HepG2 (cell line): ENCODE measurements around the gene PRKAR1B. TPM values are rescaled to one million over a fixed set of nuclear protein-coding genes. Genes with fewer than 3 reads are reported as not detected.

ENCODE experiments used
- ATAC-seq: fragments of 200-7000 bp; cut with Tn5 transposase; 3 replicates; pipeline ENCODE4 v1.9.1; 2020; ENCODE audit warnings: mild to moderate bottlenecking, moderate library complexity
- BruUV-seq: library from RNA; stranded (reverse); fragments of 400-500 nt; replicated peaks from 2 replicates; lab custom pipeline; 2021; lab: Mats Ljungman, UMichigan
- CTCF ChIA-PET: fragments of 300-600 bp; formaldehyde crosslinking; extraction: SDS; loops from one replicate; lab custom pipeline; 2021; ENCODE audit warnings: low total read pairs, inconsistent platforms, low intra/inter-chr PET ratio; lab: Yijun Ruan, JAX
- POLR2A ChIA-PET: fragments of 350-600 bp; sonication (Branson Sonifier 250); formaldehyde crosslinking; loops from one replicate; lab custom pipeline; 2020; ENCODE audit warnings: antibody characterized with exemption, inconsistent platforms; lab: Yijun Ruan, JAX
- DNase-seq: peaks from one replicate; pipeline ENCODE4 v3.0.0-alpha.2; 2015; ENCODE audit warnings: low spot score
- FAIRE-seq: peaks from 3 replicates; lab custom pipeline; 2011; peaks lifted over from hg19 to GRCh38; lab: Jason Lieb, UNC
- H2AFZ ChIP-seq: one replicate; pipeline ENCODE4 v1.6.1; 2011; ENCODE audit warnings: low read length, inconsistent platforms
- H3K27ac ChIP-seq: fragments of 300-600 bp; 3 replicates; pipeline ENCODE4 v1.8.0; 2011; ENCODE audit warnings: mixed run types, mild to moderate bottlenecking, mixed read lengths, low read length, inconsistent platforms; ENCODE audit not compliant: insufficient read depth; ENCODE audit errors: extremely low read length
- H3K27me3 ChIP-seq, 2 experiments: fragments of 200-600 bp in 1 of 2; 2 replicates in 1 of 2; 3 replicates in 1 of 2; pipeline versions ENCODE4 v1.6.0 to v1.8.0; 2011; ENCODE audit warnings: low read length in 2 of 2, mild to moderate bottlenecking in 2 of 2, moderate library complexity in 2 of 2, inconsistent platforms in 1 of 2; ENCODE audit not compliant: insufficient read depth in 2 of 2, control insufficient read depth in 1 of 2
- H3K36me3 ChIP-seq, 2 experiments: fragments of 200-600 bp in 1 of 2; replicated peaks in 1 of 2; 2 replicates in 1 of 2; 3 replicates in 1 of 2; pipeline versions ENCODE4 v1.5.1 to v1.8.0; 2011; ENCODE audit warnings: low read length in 2 of 2, inconsistent platforms in 1 of 2; ENCODE audit not compliant: insufficient read depth in 2 of 2, control insufficient read depth in 1 of 2
- H3K4me1 ChIP-seq: 2 replicates; pipeline ENCODE4 v1.5.1; 2012; ENCODE audit warnings: low read length, inconsistent platforms; ENCODE audit not compliant: insufficient read depth
- H3K4me2 ChIP-seq: 2 replicates; pipeline ENCODE4 v1.6.0; 2011; ENCODE audit warnings: low read depth, low read length, inconsistent platforms
- H3K4me3 ChIP-seq, 3 experiments: fragments of 200-600 bp in 1 of 3; sonication (generic), shearing (Covaris generic) in 1 of 3; replicated peaks in 1 of 3; 2 replicates each; pipeline ENCODE4 v1.5.1; 2011 to 2016; ENCODE audit warnings: low read length in 3 of 3, inconsistent platforms in 2 of 3, low read depth in 2 of 3, mild to moderate bottlenecking in 2 of 3, control low read depth in 1 of 3, mixed read lengths in 1 of 3; ENCODE audit not compliant: insufficient read depth in 1 of 3
- H3K79me2 ChIP-seq: one replicate; pipeline ENCODE4 v1.6.1; 2011; ENCODE audit warnings: low read length, inconsistent platforms; ENCODE audit not compliant: insufficient read depth
- H3K9ac ChIP-seq: 2 replicates; pipeline ENCODE4 v1.6.0; 2011; ENCODE audit warnings: mild to moderate bottlenecking, low read depth, low read length, inconsistent platforms; ENCODE audit not compliant: insufficient read depth
- H3K9me3 ChIP-seq: 2 replicates; pipeline ENCODE4 v1.5.1; 2012; ENCODE audit warnings: mild to moderate bottlenecking, low read length
- H4K20me1 ChIP-seq: 2 replicates; pipeline ENCODE4 v1.6.0; 2011; ENCODE audit warnings: inconsistent platforms, mild to moderate bottlenecking, low read length, moderate library complexity; ENCODE audit not compliant: insufficient read depth
- CENPT ChIP-seq: sonication (generic); formaldehyde crosslinking; IDR thresholded peaks from 2 replicates; pipeline ENCODE4 v1.8.0; 2022; ENCODE audit warnings: low read depth, mild to moderate bottlenecking, moderate library complexity, missing genetic modification reagents
- GABPB1 ChIP-seq: IDR thresholded peaks from 2 replicates; pipeline ENCODE4 v1.6.1; 2016; ENCODE audit warnings: mild to moderate bottlenecking, missing genetic modification reagents, moderate library complexity, missing compliant biosample characterization
- HOXA9 ChIP-seq: sonication (generic); formaldehyde crosslinking; IDR thresholded peaks from 2 replicates; pipeline ENCODE4 v1.8.1; 2022; ENCODE audit warnings: missing genetic modification reagents, mild to moderate bottlenecking, moderate library complexity, borderline replicate concordance
- NFIC ChIP-seq: IDR thresholded peaks from 2 replicates; pipeline ENCODE4 v1.6.1; 2012; ENCODE audit warnings: mild to moderate bottlenecking, low read length, inconsistent platforms
- NFRKB ChIP-seq: fragments of 450-650 bp; IDR thresholded peaks from 2 replicates; pipeline ENCODE4 v1.6.1; 2017
- NONO ChIP-seq, 2 experiments: fragments of 450-650 bp in 1 of 2; sonication (generic) in 1 of 2; formaldehyde crosslinking in 1 of 2; IDR thresholded peaks in 1 of 2; conservative IDR thresholded peaks in 1 of 2; 2 replicates each; pipeline versions ENCODE4 v1.6.1 to v1.8.0; 2017 to 2022; ENCODE audit warnings: mild to moderate bottlenecking in 1 of 2, missing genetic modification reagents in 1 of 2, moderate library complexity in 1 of 2
- PCBP2 ChIP-seq: fragments of 200-400 bp; formaldehyde crosslinking; optimal IDR thresholded peaks from 2 replicates; pipeline ENCODE3; 2018; ENCODE audit warnings: low read length, low read depth; ENCODE audit not compliant: poor library complexity, severe bottlenecking
- RBFOX2 ChIP-seq: fragments of 200-400 bp; formaldehyde crosslinking; IDR thresholded peaks from 2 replicates; pipeline ENCODE4 v1.6.1; 2017; ENCODE audit warnings: low read depth, mild to moderate bottlenecking, low read length
- RELA ChIP-seq: sonication (generic); formaldehyde crosslinking; IDR thresholded peaks from 2 replicates; pipeline ENCODE4 v1.4.0; 2020; ENCODE audit warnings: missing genetic modification reagents
- RFXAP ChIP-seq: sonication (generic); formaldehyde crosslinking; IDR thresholded peaks from 2 replicates; pipeline ENCODE4 v1.4.0; 2020; ENCODE audit warnings: missing genetic modification reagents, borderline replicate concordance
- SMARCE1 ChIP-seq: fragments of 450-650 bp; IDR thresholded peaks from 2 replicates; pipeline ENCODE4 v1.6.1; 2017; ENCODE audit warnings: borderline replicate concordance
- SSRP1 ChIP-seq: IDR thresholded peaks from 2 replicates; pipeline ENCODE4 v1.6.1; 2016; ENCODE audit warnings: control low read depth
- TARDBP ChIP-seq: sonication (generic); formaldehyde crosslinking; IDR thresholded peaks from 2 replicates; pipeline ENCODE4 v1.8.0; 2022; ENCODE audit warnings: mild to moderate bottlenecking, missing genetic modification reagents
- TCF7L2 ChIP-seq: IDR thresholded peaks from 2 replicates; pipeline ENCODE4 v1.6.1; 2011; ENCODE audit warnings: mild to moderate bottlenecking, low read depth, low read length, moderate library complexity
- TP53 ChIP-seq: sonication (generic); formaldehyde crosslinking; conservative IDR thresholded peaks from 2 replicates; pipeline ENCODE4 v1.4.0; 2020; ENCODE audit warnings: missing genetic modification reagents
- YY1 ChIP-seq: IDR thresholded peaks from 2 replicates; pipeline ENCODE4 v1.6.1; 2011; ENCODE audit warnings: low read length, low read depth, moderate library complexity, mild to moderate bottlenecking; ENCODE audit not compliant: insufficient read depth, insufficient replicate concordance
- ZNF446 ChIP-seq: sonication (generic); formaldehyde crosslinking; IDR thresholded peaks from 2 replicates; pipeline ENCODE4 v1.5.0; 2020; ENCODE audit warnings: mild to moderate bottlenecking, missing genetic modification reagents
- WGBS: methylation state at CpG from one replicate; pipeline ENCODE4 v1.1.6; 2017; ENCODE audit warnings: low lambda C conversion rate; 5-methylcytosine and 5-hydroxymethylcytosine counted together
- in situ Hi-C: cut with HindIII; loops from 2 replicates; pipeline ENCODE4 v1.10.0; 2017; ENCODE audit warnings: low pct_unique_long_range_greater_than_20kb; ENCODE audit not compliant: extremely low pct_ligation_motif_present
- intact Hi-C: fragments of 100-400 bp; cut with micrococcal nuclease; formaldehyde crosslinking; loops from one replicate; pipeline ENCODE4 v1.10.0; 2022; ENCODE audit not compliant: unreplicated experiment
- polyA plus RNA-seq, 8 experiments: library from polyadenylated mRNA; depleted of rRNA in 3 of 8; stranded (reverse) in 7 of 8; unstranded in 1 of 8; fragments of >200 nt; fragmentation: Illumina TruSeq in 4 of 8; extraction: Trizol in 4 of 8; gene quantifications; 2 replicates each; pipeline versions ENCODE4 v1.2.1 to v1.2.3, GENCODE V29; 2011 to 2016; ENCODE audit warnings: low read depth in 4 of 8, missing spikeins in 1 of 8, mixed read lengths in 1 of 8; ENCODE audit not compliant: insufficient read depth in 1 of 8
- total RNA-seq, 5 experiments: library from RNA; depleted of rRNA; stranded (reverse); fragments of >200 nt; fragmentation: Illumina TruSeq; extraction: Trizol; gene quantifications; 2 replicates each; pipeline ENCODE4 v1.2.3, GENCODE V29; 2016; ENCODE audit warnings: low read depth in 1 of 5
- TF ChIP-seq, protein P1 (sequence below): sonication (generic); formaldehyde crosslinking; IDR thresholded peaks from 2 replicates; pipeline ENCODE4 v1.4.0; 2020; ENCODE audit warnings: missing genetic modification reagents, borderline replicate concordance
- TF ChIP-seq, protein P2 (sequence below): IDR thresholded peaks from 2 replicates; pipeline ENCODE4 v1.6.1; 2012; ENCODE audit warnings: inconsistent platforms

The PRKAR1B gene
- total and polyA plus RNA-seq, 2 of the 13 experiments (the other 11 are each of a cell fraction or from before 2014, with no cell fraction given): 7.9 to 28.2 TPM

DNA sequence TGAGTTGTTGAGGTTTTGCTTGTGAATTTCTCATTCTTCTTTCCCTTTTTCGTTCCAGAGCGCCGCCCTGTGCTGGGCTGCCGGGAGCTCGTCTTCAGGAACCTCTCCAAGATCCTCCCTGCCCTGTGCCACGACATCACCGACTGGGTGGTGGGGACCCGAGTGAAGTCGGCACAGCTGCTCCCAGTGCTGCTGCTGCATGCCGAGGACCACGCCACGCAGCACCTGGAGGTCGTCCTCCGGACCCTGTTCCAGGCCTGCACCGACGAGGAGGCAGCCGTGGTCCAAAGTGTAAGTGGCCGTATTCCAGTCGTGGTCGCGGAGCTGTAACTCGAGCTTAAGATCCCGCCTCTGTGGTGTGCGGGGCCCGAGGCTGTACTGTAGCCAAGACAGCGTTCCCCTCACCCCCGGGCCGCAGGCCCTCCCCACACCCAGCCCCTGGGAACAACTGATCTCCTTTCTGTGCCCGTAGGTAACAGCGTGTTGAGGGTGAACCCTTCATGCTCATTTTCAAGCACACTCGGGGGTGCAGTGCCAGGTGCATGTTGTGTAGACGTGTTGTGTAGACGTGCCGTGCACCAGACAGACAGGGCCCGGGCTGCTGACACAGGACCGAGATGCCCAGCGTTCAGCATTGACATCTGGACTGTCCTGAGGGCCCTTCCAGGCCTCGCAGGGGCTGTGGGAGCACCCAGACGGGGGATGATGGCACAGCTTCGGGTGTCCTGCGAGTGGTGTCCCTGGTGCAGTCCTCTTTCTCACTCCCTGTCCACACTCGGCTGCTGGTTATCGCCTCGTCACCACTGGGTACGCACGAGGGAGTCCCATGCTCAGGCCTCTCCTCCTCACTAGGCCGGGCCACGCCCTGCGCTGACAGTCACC lies 27.7 kb upstream of the PRKAR1B start (continued):
- TF ChIP-seq, protein P1, sequence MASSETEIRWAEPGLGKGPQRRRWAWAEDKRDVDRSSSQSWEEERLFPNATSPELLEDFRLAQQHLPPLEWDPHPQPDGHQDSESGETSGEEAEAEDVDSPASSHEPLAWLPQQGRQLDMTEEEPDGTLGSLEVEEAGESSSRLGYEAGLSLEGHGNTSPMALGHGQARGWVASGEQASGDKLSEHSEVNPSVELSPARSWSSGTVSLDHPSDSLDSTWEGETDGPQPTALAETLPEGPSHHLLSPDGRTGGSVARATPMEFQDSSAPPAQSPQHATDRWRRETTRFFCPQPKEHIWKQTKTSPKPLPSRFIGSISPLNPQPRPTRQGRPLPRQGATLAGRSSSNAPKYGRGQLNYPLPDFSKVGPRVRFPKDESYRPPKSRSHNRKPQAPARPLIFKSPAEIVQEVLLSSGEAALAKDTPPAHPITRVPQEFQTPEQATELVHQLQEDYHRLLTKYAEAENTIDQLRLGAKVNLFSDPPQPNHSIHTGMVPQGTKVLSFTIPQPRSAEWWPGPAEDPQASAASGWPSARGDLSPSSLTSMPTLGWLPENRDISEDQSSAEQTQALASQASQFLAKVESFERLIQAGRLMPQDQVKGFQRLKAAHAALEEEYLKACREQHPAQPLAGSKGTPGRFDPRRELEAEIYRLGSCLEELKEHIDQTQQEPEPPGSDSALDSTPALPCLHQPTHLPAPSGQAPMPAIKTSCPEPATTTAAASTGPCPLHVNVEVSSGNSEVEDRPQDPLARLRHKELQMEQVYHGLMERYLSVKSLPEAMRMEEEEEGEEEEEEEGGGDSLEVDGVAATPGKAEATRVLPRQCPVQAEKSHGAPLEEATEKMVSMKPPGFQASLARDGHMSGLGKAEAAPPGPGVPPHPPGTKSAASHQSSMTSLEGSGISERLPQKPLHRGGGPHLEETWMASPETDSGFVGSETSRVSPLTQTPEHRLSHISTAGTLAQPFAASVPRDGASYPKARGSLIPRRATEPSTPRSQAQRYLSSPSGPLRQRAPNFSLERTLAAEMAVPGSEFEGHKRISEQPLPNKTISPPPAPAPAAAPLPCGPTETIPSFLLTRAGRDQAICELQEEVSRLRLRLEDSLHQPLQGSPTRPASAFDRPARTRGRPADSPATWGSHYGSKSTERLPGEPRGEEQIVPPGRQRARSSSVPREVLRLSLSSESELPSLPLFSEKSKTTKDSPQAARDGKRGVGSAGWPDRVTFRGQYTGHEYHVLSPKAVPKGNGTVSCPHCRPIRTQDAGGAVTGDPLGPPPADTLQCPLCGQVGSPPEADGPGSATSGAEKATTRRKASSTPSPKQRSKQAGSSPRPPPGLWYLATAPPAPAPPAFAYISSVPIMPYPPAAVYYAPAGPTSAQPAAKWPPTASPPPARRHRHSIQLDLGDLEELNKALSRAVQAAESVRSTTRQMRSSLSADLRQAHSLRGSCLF: no peak
- TF ChIP-seq TCF7L2 (no peak), GABPB1 (CRISPR knock-in tag) (no peak), CENPT (CRISPR knock-in tag) (no peak)

DNA sequence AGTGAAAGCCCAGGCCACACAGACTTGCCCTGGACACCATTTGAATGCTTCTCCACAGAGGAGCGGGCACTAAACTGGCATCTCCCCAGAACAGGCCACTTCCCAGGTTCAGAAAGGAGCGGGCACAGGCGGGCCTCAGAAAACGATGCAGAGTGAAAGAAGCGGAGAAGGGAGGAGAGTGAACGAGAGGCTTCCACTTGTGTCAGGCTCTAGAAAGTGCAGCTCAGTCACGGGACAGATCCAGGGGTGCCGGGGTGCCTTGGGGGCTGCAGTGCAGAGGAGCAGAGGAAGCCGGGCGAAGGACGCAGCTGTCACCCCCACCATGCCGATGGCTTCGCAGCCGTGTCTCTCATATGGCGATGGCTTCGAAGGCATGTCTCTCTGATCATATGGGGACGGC lies 26.1 kb upstream of the PRKAR1B start:
- H3K4me2 ChIP-seq: no peak overlapping the region
- DNase-seq: no peak
- H3K9ac ChIP-seq: no peak overlapping the region
- no peak overlapping the region for H3K27ac ChIP-seq
- H3K4me3 ChIP-seq: no peak overlapping the region
- peaks cover 29 to 80% of the 10 kb centered on the region in 2 experiments; a peak in 4 of 5 replicates for H3K36me3 ChIP-seq
- POLR2A ChIA-PET: no interaction called here
- no peaks in the 10 kb centered on the region for H3K27me3 ChIP-seq
- H2AFZ ChIP-seq: no peak overlapping the region
- no peaks in the 10 kb centered on the region for H3K4me1 ChIP-seq
- WGBS: 94% methylated on average over 17 of the region's 17 CpGs
- intact Hi-C loops: no loop called here
- ATAC-seq: no peak
- H4K20me1 ChIP-seq: no peaks in the 10 kb centered on the region
- no peak for TF ChIP-seq HOXA9 (CRISPR knock-in tag)
- TF ChIP-seq TARDBP: no peak
- TF ChIP-seq NONO (IDR thresholded peaks at IDR 0.05): no peak
- TF ChIP-seq NONO (CRISPR knock-in tag; conservative IDR thresholded peaks at IDR 0.05): no peak
- no peak for TF ChIP-seq RFXAP
- TF ChIP-seq, protein P2, sequence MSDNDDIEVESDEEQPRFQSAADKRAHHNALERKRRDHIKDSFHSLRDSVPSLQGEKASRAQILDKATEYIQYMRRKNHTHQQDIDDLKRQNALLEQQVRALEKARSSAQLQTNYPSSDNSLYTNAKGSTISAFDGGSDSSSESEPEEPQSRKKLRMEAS: no peak
- no peak for TF ChIP-seq YY1
- TF ChIP-seq TP53 (CRISPR knock-in tag): no peak
- TF ChIP-seq NFIC: no peak
- TF ChIP-seq SMARCE1: no peak
- no peak for TF ChIP-seq NFRKB
- TF ChIP-seq RELA (CRISPR knock-in tag): no peak
- no peak for TF ChIP-seq RBFOX2
- TF ChIP-seq PCBP2: no peak
- no peak for TF ChIP-seq SSRP1
- TF ChIP-seq ZNF446 (CRISPR knock-in tag): no peak
- TF ChIP-seq, all 625 proteins: peak for 0
- no peak for FAIRE-seq
- no TSS peak for BruUV-seq
- in situ Hi-C loops: no loop called here
- no peaks in the 10 kb centered on the region for H3K9me3 ChIP-seq
- CTCF ChIA-PET: no interaction called here
- no peaks in the 10 kb centered on the region for H3K79me2 ChIP-seq
